RWPE2 (cell line): Measurements from ENCODE around the gene UXS1.

Experiments used
- ATAC-seq: fragments of 200-7000 bp; cut with Tn5 transposase; 3 replicates; pipeline ENCODE4 v1.9.1; 2021; ENCODE audit warnings: low read depth
- DNase-seq: peaks from one replicate; pipeline ENCODE4 v3.0.0-alpha.2; 2020; ENCODE audit warnings: low spot score
- H3K27ac ChIP-seq: fragments of 450-650 bp; 2 replicates; pipeline ENCODE4 v1.5.1; 2017; ENCODE audit warnings: mild to moderate bottlenecking; ENCODE audit not compliant: poor library complexity, severe bottlenecking
- H3K27me3 ChIP-seq: fragments of 250-450 bp; sonication (Bioruptor Pico); 2 replicates; pipeline ENCODE4 v1.5.1; 2021; ENCODE audit warnings: mild to moderate bottlenecking, moderate library complexity; ENCODE audit not compliant: insufficient read depth, poor library complexity, severe bottlenecking
- H3K36me3 ChIP-seq: fragments of 250-450 bp; sonication (Bioruptor Pico); 2 replicates; pipeline ENCODE4 v1.5.1; 2020; ENCODE audit warnings: low read depth, mild to moderate bottlenecking, moderate library complexity
- H3K4me1 ChIP-seq: fragments of 250-450 bp; sonication (Bioruptor Pico); 2 replicates; pipeline ENCODE4 v1.5.1; 2021; ENCODE audit warnings: mild to moderate bottlenecking, moderate library complexity; ENCODE audit not compliant: insufficient read depth, poor library complexity, severe bottlenecking
- H3K4me3 ChIP-seq: fragments of 250-450 bp; sonication (Bioruptor Pico); 2 replicates; pipeline ENCODE4 v1.5.1; 2021; ENCODE audit warnings: mild to moderate bottlenecking, moderate library complexity; ENCODE audit not compliant: severe bottlenecking
- H3K9me3 ChIP-seq: fragments of 250-450 bp; sonication (Bioruptor Pico); 2 replicates; pipeline ENCODE4 v1.5.1; 2021; ENCODE audit warnings: mild to moderate bottlenecking, moderate library complexity; ENCODE audit not compliant: severe bottlenecking
- CTCF ChIP-seq: fragments of 450-650 bp; IDR thresholded peaks from one replicate; pipeline ENCODE4 v1.5.1; 2017; ENCODE audit warnings: mild to moderate bottlenecking, moderate library complexity; ENCODE audit not compliant: poor library complexity, severe bottlenecking

UXS1 gene

GRCh38 chr2:106094131-106094841 is 99.8 kb downstream of the UXS1 start:
- Histone ChIP-seq H3K9me3 (no peaks in the 10 kb centered on the region), H3K36me3 (0 out of 2 replicates have a peak, but pooled peaks cover 9% of the 10 kb centered on the region), H3K27me3 (no peaks in the 10 kb centered on the region), H3K4me1 (no peaks in the 10 kb centered on the region), H3K4me3 (no peak overlapping the region), H3K27ac (no peak overlapping the region)
- no peak for DNase-seq
- TF ChIP-seq CTCF, result no peak
- ATAC-seq, result no peak

- ATAC-seq (no peak), DNase-seq (no peak)
- TF ChIP-seq CTCF, result no peak
- Histone ChIP-seq H3K4me3 (no peak overlapping the region), H3K27me3 (no peaks in the 10 kb centered on the region), H3K36me3 (0 out of 2 replicates have a peak, but pooled peaks cover 4% of the 10 kb centered on the region), H3K27ac (no peak overlapping the region), H3K9me3 (no peaks in the 10 kb centered on the region), H3K4me1 (no peaks in the 10 kb centered on the region)
These were observed 103.0 kb downstream of the UXS1 start for GRCh38 chr2:106090916-106091618.

- Histone ChIP-seq H3K36me3 (0 out of 2 replicates have a peak, but pooled peaks cover 4% of the 10 kb centered on the region), H3K9me3 (no peaks in the 10 kb centered on the region), H3K4me3 (no peak overlapping the region), H3K4me1 (no peaks in the 10 kb centered on the region), H3K27ac (no peak overlapping the region), H3K27me3 (no peaks in the 10 kb centered on the region)
- DNase-seq, result no peak
- TF ChIP-seq CTCF, result no peak
- ATAC-seq, result no peak
These were observed 104.5 kb downstream of the UXS1 start for GRCh38 chr2:106089611-106090010.

GRCh38 chr2:106085181-106085940 is 108.7 kb downstream of the UXS1 start:
- Histone ChIP-seq H3K36me3 (no peaks in the 10 kb centered on the region), H3K27me3 (peaks cover 2% of the 10 kb centered on the region), H3K4me1 (no peaks in the 10 kb centered on the region), H3K9me3 (no peaks in the 10 kb centered on the region), H3K4me3 (no peak overlapping the region), H3K27ac (no peak overlapping the region)
- no peak for ATAC-seq
- no peak for TF ChIP-seq CTCF
- no peak for DNase-seq
